NK-92 treated with Interleukin-12 subunit alpha and Interleukin-12 subunit beta, amount 100 ng/mL, for 24 hours (cell line): ENCODE results near the gene SCAMP4.
A peak's percentile ranks its signal among the peaks of the same experiment; 100 is the strongest.
"Not testable (repeated sequence)": the region's sequence is repeated elsewhere in the genome, so short reads cannot be mapped to it uniquely, and the experiment has no call there.

Experiments
- DNase-seq: peaks from one replicate; lab custom pipeline; 2025; lab: John Stamatoyannopoulos, UW

SCAMP4 gene

DNA sequence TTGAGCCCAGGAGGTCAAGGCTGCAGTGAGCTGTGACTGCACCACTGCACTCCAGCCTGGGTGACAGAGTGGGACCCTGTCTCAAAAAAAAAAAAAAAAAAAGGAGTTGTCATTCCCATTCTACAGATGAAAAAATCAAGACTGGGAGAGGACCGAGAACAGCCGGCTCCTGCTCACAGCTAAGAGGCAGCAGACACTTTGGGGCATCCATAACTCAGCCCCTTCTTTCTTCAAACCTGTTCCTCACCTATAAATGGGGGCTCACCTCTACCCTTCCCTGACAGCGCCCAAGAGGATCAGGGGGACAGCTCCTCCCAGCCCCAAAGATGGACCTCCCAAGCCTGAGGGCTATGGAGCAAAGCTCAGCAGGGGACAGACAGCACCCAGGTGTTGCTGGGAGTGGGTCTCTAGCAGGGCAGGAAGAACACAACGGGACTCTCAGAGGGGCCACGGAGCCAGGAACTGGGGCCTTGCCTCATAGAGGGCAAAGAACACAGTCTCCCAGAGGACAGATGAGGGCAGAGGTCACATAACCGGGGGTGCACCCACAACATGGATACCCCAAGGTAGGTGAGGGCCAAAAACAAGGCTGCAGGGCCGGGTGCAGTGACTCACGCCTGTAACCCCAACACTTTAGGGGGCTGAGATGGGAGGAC, 38.4 kb upstream of the SCAMP4 start:
- no peak for DNase-seq

DNA sequence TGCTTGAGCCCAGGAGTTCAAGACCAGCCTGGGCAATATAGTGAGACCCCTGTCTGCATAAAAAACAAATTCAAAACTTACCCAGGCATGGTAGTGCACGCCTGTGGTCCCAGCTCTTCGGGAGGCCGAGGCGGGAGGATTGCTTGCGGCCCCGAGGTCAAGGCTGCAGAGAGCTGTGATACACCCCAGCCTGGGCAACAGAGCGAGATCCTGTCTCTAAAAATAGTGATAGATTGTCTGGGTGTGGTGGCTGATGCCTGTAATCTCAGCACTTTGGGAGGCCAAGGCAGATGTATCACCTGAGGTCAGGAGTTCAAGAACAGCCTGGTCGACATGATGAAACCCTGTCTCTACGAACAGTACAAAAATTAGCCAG, 37.9 kb upstream of the SCAMP4 start:
- no peak for DNase-seq

DNA sequence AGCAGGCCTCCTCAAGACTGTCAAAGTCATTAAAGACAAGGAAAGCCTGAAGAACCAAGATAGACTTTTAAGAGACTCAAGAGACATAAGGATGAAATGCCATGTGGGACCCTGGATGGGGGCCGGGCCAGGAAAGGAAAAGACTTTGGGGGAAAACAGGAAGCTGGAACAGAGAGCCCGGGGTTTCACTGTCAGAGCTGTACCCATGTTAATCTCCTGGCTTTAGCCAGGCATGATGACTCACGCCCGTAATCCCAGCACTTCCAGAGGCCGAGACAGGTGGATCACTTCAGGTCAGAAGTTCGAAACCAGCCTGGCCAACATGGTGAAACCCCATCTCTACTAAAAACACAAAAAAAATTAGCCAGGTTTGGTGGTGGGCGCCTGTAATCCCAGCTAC, 36.2 kb upstream of the SCAMP4 start:
- DNase-seq = no peak

GRCh38 chr19:1871140-1871597, 34.0 kb upstream of the SCAMP4 start:
- no peak for DNase-seq

GRCh38 chr19:1871630-1872029, 33.6 kb upstream of the SCAMP4 start:
- DNase-seq = no peak

GRCh38 chr19:1872807-1873523, 32.2 kb upstream of the SCAMP4 start:
- no peak for DNase-seq

DNA sequence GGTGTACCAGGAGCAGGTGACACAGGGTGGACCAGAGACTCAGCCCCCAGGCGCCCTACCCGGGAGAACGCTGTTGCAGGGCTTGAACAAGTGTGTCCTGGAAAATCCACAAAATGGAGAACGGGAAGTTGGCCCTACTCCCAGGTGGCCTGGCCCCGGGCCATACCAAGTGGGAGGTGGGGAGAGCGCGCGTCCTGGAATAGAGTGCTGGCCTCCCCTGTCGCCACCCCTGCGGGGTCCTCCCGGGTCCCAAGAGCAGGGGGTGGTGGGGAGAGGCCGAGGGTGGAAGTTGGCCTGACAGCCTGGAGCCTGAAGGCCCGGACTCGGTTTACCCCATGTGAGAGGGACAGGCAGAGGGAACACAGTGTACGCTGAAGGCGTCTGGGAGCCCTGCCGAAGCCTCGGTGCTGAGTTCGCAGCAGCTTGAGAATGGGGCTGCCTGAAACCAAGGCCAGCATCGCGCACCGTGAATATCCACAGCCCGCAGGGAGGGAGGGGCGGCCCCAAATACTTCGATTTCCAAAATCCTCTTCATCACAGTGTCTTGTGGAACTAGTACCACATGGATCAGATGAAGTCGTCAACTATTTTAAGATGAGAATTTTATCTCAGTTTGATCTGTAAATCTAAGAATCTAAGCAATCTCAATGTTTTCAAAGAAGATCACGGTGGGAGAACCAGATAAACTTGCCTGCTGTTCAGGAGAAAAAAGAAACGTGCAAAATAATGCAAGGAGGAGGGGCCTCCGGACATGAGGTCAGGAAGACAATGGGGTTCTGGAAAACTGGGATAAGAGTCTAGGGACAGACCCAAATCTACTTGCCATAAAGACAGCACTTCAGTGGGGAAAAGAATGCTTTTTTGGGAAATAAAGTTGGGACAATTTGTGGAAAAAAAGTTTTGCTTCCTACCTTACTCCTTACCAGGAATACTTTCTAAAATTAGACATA, 31.4 kb upstream of the SCAMP4 start:
- no peak for DNase-seq

- no peak for DNase-seq
Measured at GRCh38 chr19:1874554-1875185, 30.5 kb upstream of the SCAMP4 start.

- not testable (repeated sequence) for DNase-seq
Measured at GRCh38 chr19:1875265-1875645, 29.9 kb upstream of the SCAMP4 start.

GRCh38 chr19:1875646-1876495, 29.3 kb upstream of the SCAMP4 start:
- DNase-seq = peak; percentile 84

- not testable (repeated sequence) for DNase-seq
Measured at GRCh38 chr19:1876496-1877279, 28.5 kb upstream of the SCAMP4 start.

DNA sequence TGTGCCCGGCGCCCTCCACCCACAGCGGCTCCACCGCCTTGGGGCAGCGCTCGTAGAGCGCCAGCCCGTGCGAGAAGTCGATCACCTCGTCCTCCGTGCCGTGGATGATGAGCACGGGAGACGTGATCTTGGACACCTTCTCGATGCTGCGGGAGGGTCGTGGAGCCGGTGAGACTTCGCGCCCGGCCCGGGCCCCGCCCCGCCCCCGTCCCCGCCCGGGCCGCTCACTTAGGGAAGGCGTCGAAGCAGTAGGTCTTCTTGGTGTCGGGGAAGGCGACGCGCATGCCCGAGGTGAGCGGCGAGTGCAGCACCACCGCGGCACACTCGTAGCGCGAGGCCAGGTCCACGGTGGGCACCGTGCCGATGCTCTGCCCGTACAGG, 27.9 kb upstream of the SCAMP4 start:
- DNase-seq = not testable (repeated sequence)

DNA sequence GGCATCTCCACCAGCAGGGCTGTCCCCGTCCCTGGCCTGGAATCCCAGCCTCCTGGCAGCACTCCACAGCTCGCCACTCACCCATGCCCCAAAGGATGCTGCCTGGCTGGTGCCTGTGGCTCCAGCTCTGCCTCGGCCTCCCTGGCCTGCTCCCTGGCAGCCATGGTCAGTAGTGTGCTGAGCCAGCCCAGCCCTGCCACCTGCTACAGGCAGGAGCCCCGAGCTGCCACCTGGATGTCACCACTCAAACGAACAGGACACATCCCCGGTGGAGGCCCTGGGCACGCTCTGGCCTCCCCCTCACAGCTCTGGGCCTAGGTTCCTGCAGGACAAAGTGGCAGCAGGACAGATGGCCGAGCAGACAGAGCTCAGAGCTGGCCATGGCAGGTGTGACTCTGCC, 26.6 kb upstream of the SCAMP4 start:
- not testable (repeated sequence) for DNase-seq

DNA sequence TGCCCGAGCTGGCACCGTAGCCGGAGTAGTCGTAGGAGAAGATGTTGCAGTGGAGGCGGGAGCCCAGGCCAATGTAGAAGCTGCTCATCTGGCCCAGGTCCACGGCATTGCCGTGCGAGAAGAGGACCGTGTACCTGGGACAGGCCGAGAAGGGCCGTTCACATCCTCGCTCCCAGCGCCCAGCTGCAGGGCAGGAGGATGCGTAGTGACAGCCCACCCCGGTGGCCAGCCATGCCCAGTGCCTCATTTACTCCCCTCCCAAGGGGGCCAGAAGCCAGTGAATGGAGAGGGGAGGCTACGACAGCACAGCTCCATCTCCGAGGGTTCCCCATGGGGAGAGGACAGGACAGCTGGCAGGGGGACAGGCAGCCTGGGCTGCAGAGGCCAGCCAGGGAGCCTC, 25.2 kb upstream of the SCAMP4 start:
- DNase-seq = not testable (repeated sequence)

DNA sequence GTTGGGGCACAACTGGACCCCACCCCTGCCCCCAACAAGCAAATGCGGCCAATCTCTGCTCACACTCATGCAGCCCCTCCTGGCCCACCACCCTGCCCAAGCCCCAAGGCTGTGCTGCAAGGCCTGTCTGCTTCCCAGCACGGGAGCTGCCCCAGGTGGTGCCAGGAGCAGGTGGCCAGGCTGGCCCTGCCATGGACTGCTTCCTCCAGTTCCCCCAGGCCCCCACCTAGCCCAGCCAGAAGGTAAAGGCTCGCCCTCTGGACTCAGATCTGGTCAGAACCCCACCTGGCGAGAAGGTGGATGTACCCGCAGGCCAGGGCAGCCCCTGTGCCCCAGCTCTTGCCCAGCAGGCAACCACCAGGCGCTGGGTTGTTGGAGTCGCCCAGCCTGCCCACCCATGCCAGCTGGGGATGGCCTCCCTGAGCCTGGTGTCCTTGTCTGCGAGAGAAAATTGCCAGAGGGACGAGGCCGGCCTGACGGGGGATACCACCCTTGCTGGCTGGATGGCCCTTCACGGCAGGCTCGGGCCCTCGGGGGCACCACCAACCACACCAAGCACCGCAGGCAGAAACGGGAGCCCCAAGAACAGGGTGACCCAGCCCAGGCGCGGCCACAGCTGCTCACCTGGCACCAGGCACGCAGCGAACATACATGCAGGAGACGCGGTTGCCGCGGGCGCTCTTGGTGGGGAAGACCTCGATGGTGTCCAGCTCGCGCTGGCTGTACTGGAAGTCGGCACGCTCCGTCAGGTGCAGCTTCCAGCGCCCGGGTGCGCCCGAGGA, 24.4 kb upstream of the SCAMP4 start:
- no peak for DNase-seq

DNA sequence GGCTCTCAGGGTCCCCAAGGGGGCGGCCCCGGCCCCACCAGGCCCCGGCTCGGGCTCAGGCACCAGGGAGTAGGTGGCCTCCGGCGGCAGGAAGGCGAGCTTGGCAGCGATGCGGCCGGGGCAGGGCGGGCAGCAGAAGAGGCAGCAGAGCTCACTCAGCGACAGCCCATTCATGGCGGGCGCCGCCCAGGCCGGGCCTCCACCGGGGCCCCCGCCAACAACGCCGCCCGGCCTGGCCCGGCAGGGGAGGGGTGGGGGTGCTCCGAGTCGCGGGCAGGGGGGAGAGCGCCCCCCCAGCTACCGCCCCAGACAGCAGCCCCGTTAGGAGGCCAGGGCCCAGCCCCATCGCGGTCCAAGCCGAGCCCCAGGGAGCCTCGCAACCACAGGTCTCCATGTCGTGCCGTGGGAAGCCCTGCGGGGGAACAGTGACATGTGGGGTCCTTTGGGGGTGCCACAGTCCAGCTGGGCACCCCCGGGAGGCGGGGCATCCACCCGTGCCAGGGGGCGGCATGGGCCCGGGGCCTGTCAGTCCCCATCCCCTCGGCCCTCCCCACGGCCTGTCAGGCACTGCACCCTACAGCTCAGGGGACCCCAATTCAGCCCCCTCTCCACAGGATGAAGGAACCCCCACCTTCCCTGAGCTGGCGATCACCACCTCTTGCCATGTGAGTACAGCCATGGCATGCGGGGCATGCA, 23.7 kb upstream of the SCAMP4 start:
- not testable (repeated sequence) for DNase-seq

GRCh38 chr19:1882089-1882785, 23.0 kb upstream of the SCAMP4 start:
- peak; percentile 58 for DNase-seq
